Measurements from ENCODE around the gene RNASE3.
"Not testable (repeated sequence)": the region's sequence is repeated elsewhere in the genome, so short reads cannot be mapped to it uniquely, and the experiment has no call there.

DNA sequence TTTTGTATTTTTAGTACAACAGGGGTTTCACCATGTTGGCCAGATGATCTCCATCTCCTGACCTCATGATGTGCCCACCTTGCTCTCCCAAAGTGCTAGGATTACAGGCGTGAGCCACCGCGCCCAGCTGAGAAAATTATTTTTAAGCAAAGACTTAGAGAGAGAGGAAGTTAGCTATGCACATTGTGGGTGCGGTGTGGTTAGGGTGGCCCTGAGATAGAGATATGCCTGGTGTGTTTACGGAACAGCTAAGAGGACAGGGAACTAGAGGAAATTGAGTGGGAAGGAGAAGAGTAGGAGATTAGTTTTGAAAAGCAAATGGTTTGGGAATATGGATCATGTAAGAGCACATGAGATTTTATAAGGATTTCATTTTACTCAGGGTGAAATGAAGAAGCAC is 10.0 kb upstream of the RNASE3 start:
- TF ChIP-seq POLR2A (IDR thresholded peaks at IDR 0.05), result not testable (repeated sequence)
- TF ChIP-seq, protein P1, sequence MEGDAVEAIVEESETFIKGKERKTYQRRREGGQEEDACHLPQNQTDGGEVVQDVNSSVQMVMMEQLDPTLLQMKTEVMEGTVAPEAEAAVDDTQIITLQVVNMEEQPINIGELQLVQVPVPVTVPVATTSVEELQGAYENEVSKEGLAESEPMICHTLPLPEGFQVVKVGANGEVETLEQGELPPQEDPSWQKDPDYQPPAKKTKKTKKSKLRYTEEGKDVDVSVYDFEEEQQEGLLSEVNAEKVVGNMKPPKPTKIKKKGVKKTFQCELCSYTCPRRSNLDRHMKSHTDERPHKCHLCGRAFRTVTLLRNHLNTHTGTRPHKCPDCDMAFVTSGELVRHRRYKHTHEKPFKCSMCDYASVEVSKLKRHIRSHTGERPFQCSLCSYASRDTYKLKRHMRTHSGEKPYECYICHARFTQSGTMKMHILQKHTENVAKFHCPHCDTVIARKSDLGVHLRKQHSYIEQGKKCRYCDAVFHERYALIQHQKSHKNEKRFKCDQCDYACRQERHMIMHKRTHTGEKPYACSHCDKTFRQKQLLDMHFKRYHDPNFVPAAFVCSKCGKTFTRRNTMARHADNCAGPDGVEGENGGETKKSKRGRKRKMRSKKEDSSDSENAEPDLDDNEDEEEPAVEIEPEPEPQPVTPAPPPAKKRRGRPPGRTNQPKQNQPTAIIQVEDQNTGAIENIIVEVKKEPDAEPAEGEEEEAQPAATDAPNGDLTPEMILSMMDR (IDR thresholded peaks at IDR 0.05), result not testable (repeated sequence)
